ENCODE measurements around the gene PTPA.

DNA sequence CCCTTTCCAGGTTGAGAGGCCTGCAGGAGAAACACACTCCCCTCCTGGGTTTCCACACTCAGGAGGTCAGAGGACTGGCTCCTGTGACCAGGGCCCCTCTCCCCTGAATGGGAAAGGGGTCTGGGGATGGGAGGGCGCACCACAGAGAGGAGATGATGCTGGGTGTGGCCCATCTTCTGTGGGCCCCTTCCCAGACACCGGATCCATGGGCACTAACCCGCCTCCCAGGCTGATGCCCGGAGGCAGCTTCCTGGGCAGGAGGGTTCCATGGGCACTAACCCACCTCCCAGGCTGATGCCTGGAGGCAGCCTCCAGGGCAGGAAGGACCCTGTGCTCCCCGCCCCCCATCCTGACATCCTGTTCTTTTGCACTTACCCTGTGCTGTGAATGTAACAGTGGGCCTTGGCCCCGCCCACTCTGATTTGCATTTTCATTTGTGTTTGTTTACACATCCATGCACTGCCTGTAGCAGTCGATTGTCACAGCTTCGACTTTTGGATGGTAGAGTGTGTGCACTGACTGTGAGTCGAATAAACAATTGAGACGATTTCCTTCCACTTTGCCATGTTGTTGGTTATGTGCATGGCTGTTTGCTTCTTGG is 39.6 kb upstream of the PTPA start:
- TF ChIP-seq POLR2AphosphoS5 (IDR thresholded peaks at IDR 0.05; ENCODE audit: low read depth, low read length) (no peak), TAF1 (IDR thresholded peaks at IDR 0.05; ENCODE audit: borderline replicate concordance, insufficient read depth, low read length) (no peak)
- TF ChIP-seq, protein P1, sequence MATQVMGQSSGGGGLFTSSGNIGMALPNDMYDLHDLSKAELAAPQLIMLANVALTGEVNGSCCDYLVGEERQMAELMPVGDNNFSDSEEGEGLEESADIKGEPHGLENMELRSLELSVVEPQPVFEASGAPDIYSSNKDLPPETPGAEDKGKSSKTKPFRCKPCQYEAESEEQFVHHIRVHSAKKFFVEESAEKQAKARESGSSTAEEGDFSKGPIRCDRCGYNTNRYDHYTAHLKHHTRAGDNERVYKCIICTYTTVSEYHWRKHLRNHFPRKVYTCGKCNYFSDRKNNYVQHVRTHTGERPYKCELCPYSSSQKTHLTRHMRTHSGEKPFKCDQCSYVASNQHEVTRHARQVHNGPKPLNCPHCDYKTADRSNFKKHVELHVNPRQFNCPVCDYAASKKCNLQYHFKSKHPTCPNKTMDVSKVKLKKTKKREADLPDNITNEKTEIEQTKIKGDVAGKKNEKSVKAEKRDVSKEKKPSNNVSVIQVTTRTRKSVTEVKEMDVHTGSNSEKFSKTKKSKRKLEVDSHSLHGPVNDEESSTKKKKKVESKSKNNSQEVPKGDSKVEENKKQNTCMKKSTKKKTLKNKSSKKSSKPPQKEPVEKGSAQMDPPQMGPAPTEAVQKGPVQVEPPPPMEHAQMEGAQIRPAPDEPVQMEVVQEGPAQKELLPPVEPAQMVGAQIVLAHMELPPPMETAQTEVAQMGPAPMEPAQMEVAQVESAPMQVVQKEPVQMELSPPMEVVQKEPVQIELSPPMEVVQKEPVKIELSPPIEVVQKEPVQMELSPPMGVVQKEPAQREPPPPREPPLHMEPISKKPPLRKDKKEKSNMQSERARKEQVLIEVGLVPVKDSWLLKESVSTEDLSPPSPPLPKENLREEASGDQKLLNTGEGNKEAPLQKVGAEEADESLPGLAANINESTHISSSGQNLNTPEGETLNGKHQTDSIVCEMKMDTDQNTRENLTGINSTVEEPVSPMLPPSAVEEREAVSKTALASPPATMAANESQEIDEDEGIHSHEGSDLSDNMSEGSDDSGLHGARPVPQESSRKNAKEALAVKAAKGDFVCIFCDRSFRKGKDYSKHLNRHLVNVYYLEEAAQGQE (IDR thresholded peaks at IDR 0.05; ENCODE audit: insufficient read depth in 1 of 2, low read depth in 2 of 2, low read length in 2 of 2): no peak
